Ovary (tissue), 3 donors: ENCODE measurements around the gene JAG1.

Source experiments
- EP300 ChIP-seq: sonication (generic); formaldehyde crosslinking; IDR thresholded peaks from one replicate; pipeline ENCODE4 v1.6.1; 2017; ENCODE audit warnings: antibody characterized with exemption
- POLR2A ChIP-seq: fragments of 450-650 bp; IDR thresholded peaks from one replicate; pipeline ENCODE4 v1.6.1; 2017; ENCODE audit warnings: antibody characterized with exemption, mild to moderate bottlenecking, moderate library complexity
- TF ChIP-seq, protein P1 (sequence below), 3 donors: fragments of 450-650 bp in 2 of 3; fragments of 200-600 bp in 1 of 3; IDR thresholded peaks; one replicate each; pipeline versions ENCODE4 v1.5.1 to v1.8.0; 2016 to 2022; ENCODE audit warnings: antibody characterized with exemption in 3 of 3, mild to moderate bottlenecking in 1 of 3
- donor health status: DM: no; HTN: no; CAD: no.

DNA sequence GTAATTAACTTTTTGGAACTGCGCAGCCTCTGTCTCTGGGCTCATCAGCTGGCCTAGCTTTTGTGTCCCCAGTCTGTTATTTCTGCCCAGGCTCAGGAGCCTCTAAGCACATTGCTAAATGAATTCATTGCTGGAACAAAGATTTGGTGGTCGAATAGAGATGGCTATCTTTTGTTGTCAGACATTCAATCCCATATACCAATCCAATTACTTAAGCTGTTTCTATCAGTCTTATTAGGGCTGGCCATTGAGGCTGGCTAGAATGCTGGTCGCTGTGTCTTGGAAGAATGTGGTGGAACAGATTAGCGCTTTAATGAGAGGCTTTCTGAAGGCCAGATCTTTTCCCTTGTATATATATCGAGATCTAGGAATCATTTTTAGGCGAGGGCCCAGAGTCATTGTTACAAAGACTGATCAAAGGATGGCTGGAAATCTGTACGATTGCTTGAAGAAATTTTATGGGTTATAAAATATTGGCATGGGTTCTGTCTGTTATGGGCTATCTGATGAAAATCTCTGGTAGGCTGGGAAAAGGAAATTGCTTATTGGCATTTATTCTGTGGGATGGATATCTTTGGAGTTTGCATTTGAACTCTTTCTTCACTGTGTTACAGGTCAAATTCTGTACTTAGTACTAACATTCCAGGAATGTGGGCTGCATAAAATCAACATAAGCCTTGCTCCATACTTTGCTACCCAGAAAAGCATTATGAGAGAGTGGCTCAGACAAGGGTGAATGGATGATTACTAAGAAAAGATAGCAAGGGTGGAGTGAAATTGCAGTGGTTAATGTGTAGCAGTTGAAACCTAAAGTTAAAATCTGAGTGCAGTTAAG lies 34.8 kb upstream of the JAG1 start:
- TF ChIP-seq, protein P1, sequence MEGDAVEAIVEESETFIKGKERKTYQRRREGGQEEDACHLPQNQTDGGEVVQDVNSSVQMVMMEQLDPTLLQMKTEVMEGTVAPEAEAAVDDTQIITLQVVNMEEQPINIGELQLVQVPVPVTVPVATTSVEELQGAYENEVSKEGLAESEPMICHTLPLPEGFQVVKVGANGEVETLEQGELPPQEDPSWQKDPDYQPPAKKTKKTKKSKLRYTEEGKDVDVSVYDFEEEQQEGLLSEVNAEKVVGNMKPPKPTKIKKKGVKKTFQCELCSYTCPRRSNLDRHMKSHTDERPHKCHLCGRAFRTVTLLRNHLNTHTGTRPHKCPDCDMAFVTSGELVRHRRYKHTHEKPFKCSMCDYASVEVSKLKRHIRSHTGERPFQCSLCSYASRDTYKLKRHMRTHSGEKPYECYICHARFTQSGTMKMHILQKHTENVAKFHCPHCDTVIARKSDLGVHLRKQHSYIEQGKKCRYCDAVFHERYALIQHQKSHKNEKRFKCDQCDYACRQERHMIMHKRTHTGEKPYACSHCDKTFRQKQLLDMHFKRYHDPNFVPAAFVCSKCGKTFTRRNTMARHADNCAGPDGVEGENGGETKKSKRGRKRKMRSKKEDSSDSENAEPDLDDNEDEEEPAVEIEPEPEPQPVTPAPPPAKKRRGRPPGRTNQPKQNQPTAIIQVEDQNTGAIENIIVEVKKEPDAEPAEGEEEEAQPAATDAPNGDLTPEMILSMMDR (IDR thresholded peaks at IDR 0.05), result no peak
- TF ChIP-seq POLR2A (no peak), EP300 (no peak)
